HG03354 (cell line): Measurements from ENCODE around the gene NFKBIB.
"Not testable (repeated sequence)": the region's sequence is repeated elsewhere in the genome, so short reads cannot be mapped to it uniquely, and the experiment has no call there.

Source experiments
- ATAC-seq: cut with Tn5 transposase; IDR thresholded peaks from one replicate; pipeline ENCODE4 v1.9.1; 2021; ENCODE audit warnings: mild to moderate bottlenecking; ENCODE audit not compliant: unreplicated experiment, poor library complexity, severe bottlenecking

NFKBIB gene

GRCh38 chr19:38921420-38922274 is 21.9 kb downstream of the NFKBIB start:
- no peak for ATAC-seq

- no peak for ATAC-seq
Observed at GRCh38 chr19:38922482-38922881, 22.7 kb downstream of the NFKBIB start.

- no peak for ATAC-seq
Observed at GRCh38 chr19:38924388-38924787, 24.6 kb downstream of the NFKBIB start.

GRCh38 chr19:38928391-38929001 is 28.7 kb downstream of the NFKBIB start:
- no peak for ATAC-seq

- peak; percentile 75 for ATAC-seq
Observed at GRCh38 chr19:38929929-38930775, 30.4 kb downstream of the NFKBIB start, which contains the start of gene SARS2. Gene SARS2, minus strand, starts transcription at chr19:38930763. Its CDS starts 27 bp downstream, at chr19:38930736.

- peak; percentile 91 for ATAC-seq
Observed at GRCh38 chr19:38930776-38931520, 31.2 kb downstream of the NFKBIB start, which contains the start of gene MRPS12. Gene MRPS12, plus strand, starts transcription at chr19:38930944. Its CDS starts 351 bp downstream, at chr19:38931295.

- ATAC-seq = no peak
Observed at GRCh38 chr19:38931521-38931793, 31.7 kb downstream of the NFKBIB start.

- no peak for ATAC-seq
Observed at GRCh38 chr19:38932425-38933179, 32.8 kb downstream of the NFKBIB start.

GRCh38 chr19:38933544-38933943 is 33.8 kb downstream of the NFKBIB start:
- ATAC-seq = no peak

- no peak for ATAC-seq
Observed at GRCh38 chr19:38939957-38940356, 40.2 kb downstream of the NFKBIB start.

GRCh38 chr19:38941466-38941865 is 41.7 kb downstream of the NFKBIB start:
- not testable (repeated sequence) for ATAC-seq

- no peak for ATAC-seq
Observed at GRCh38 chr19:38941979-38942378, 42.2 kb downstream of the NFKBIB start.

GRCh38 chr19:38942471-38943181 is 42.9 kb downstream of the NFKBIB start:
- no peak for ATAC-seq

- no peak for ATAC-seq
Observed at GRCh38 chr19:38944981-38945506, 45.3 kb downstream of the NFKBIB start.

GRCh38 chr19:38945562-38946228 is 45.9 kb downstream of the NFKBIB start:
- no peak for ATAC-seq

- no peak for ATAC-seq
Observed at GRCh38 chr19:38946229-38947010, 46.7 kb downstream of the NFKBIB start.
